Spleen (tissue), 7 donors: ENCODE results near the gene UNC5CL.

Experiments used
- CTCF ChIP-seq, 11 experiments: fragments of 200-600 bp in 7 of 11; fragments of 450-650 bp in 4 of 11; sonication (generic) in 4 of 11; IDR thresholded peaks in 8 of 11; conservative IDR thresholded peaks in 3 of 11; 1 replicate in 7 of 11; 2 replicates in 4 of 11; pipeline versions ENCODE4 v1.4.0 to v1.8.0; 2016 to 2021; ENCODE audit warnings: antibody characterized with exemption in 11 of 11, inconsistent platforms in 4 of 11, mild to moderate bottlenecking in 1 of 11
- POLR2A ChIP-seq, 3 donors: fragments of 450-650 bp; IDR thresholded peaks; one replicate each; pipeline ENCODE4 v1.5.1; 2017; ENCODE audit warnings: antibody characterized with exemption in 3 of 3, mild to moderate bottlenecking in 1 of 3
- donor health status: DM: no; HTN: no; CAD: no; lungs with moderate emphysema.
- donor health status: DM: no; HTN: no; CAD: no.
- donor health status: DM: no; HTN: no; CAD: no.

DNA sequence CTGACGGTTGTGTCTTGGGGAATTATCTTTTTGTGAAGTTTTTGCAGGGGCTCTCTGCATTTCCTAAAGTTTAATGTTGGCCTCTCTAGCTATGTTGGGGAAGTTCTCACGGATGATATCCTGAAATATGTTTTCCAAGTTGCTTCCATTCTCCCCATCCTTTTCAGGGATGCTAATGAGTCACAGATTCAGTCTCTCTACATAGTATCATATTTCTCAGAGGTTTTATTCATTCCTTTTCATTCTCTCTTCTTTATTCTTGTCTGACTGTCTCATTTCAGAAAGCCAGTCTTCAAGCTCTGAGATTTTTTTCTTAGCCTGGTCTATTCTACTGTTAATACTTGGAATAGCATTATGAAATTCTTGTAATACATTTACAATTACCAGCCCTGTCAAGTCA is 61.3 kb downstream of the UNC5CL start:
- TF ChIP-seq CTCF (IDR thresholded peaks at IDR 0.05 in 8 of 11, conservative IDR thresholded peaks at IDR 0.05 in 3 of 11), result no peak
- no peak for TF ChIP-seq POLR2A (IDR thresholded peaks at IDR 0.05)
